ENCODE measurements around the gene GPR84. TPM values are rescaled to one million over a fixed set of nuclear protein-coding genes. Genes with fewer than 3 reads are reported as not detected.

Gene GPR84
- polyA plus RNA-seq, 1 of the 3 experiments (the other 2 are of a cell fraction), result 0.03 TPM

DNA sequence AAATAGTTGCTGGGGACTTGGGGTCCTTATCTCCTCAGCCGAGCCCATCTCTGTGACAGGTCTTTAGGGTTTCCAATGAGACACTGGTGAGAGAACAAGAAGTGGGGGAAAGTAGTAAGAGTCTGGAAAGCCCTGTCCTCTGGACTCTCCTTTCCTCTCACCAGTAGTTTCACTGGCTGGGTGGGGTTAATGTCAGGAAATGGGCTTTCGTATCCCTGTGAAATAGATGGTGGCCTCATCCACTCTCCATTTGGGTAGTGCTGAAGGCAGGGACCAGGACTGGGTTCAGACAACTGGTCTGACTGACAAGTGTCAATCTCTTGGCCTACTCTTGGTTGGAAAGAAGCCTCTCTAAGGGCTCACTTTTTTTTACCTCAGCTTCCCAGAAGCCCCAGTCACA, 12.7 kb upstream of the GPR84 start:
- no peak overlapping the region for H3K27ac ChIP-seq (ENCODE audit: low read depth in 2 of 2, low read length in 1 of 2)
- no peaks in the 10 kb centered on the region for H3K36me3 ChIP-seq (replicated peaks in 1 of 2; ENCODE audit: control insufficient read depth in 1 of 2, insufficient read depth in 2 of 2, low read length in 1 of 2)
- POLR2A ChIA-PET, result no interaction called here
- peaks cover 11% of the 10 kb centered on the region for H3F3A ChIP-seq (replicated peaks; ENCODE audit: insufficient read depth)
- H3K79me2 ChIP-seq (ENCODE audit: insufficient read depth), result no peaks in the 10 kb centered on the region
- no peaks in the 10 kb centered on the region for H3K9me3 ChIP-seq
- H4K20me1 ChIP-seq (ENCODE audit: insufficient read depth), result no peaks in the 10 kb centered on the region
- CTCF ChIA-PET, result interaction anchor here (1.0 to 7.1 kb wide), 3 partner anchors 9 to 22 kb away, joined by 3 to 81 read pairs (median 3); no protein-coding TSS in a partner anchor
- no peak overlapping the region for H3K9ac ChIP-seq
- no peaks in the 10 kb centered on the region for H3K9me2 ChIP-seq
- TF ChIP-seq NRF1 (IDR thresholded peaks at IDR 0.05; ENCODE audit: low read depth, low read length) (no peak), ZBTB33 (IDR thresholded peaks at IDR 0.05; ENCODE audit: borderline replicate concordance, low read depth) (no peak), TEAD4 (IDR thresholded peaks at IDR 0.05; ENCODE audit: borderline replicate concordance, insufficient read depth) (no peak), RFX5 (IDR thresholded peaks at IDR 0.05; ENCODE audit: low read length) (no peak), YY1 (IDR thresholded peaks at IDR 0.05; ENCODE audit: low read depth) (no peak), REST (IDR thresholded peaks at IDR 0.05; ENCODE audit: low read depth, low read length) (no peak), POLR2AphosphoS5 (IDR thresholded peaks at IDR 0.05; ENCODE audit: low read depth, low read length) (no peak), FOXM1 (IDR thresholded peaks at IDR 0.05; ENCODE audit: low read depth) (no peak), MAX (IDR thresholded peaks at IDR 0.05; ENCODE audit: low read depth) (no peak), CHD2 (IDR thresholded peaks at IDR 0.05; ENCODE audit: low read length, partially characterized antibody) (no peak), SMC3 (IDR thresholded peaks at IDR 0.05; ENCODE audit: low read depth, low read length) (no peak), SIN3A (IDR thresholded peaks at IDR 0.05; ENCODE audit: borderline replicate concordance, low read depth, low read length) (no peak), EP300 (IDR thresholded peaks at IDR 0.05; ENCODE audit: borderline replicate concordance in 1 of 2, low read depth in 1 of 2, low read length in 1 of 2) (no peak), ELF1 (IDR thresholded peaks at IDR 0.05) (no peak), GATA2 (CRISPR knock-in tag; IDR thresholded peaks at IDR 0.05) (no peak), RAD21 (IDR thresholded peaks at IDR 0.05; ENCODE audit: low read length) (no peak), IRF3 (IDR thresholded peaks at IDR 0.05; ENCODE audit: low read depth, low read length) (no peak)
- TF ChIP-seq, protein P1, sequence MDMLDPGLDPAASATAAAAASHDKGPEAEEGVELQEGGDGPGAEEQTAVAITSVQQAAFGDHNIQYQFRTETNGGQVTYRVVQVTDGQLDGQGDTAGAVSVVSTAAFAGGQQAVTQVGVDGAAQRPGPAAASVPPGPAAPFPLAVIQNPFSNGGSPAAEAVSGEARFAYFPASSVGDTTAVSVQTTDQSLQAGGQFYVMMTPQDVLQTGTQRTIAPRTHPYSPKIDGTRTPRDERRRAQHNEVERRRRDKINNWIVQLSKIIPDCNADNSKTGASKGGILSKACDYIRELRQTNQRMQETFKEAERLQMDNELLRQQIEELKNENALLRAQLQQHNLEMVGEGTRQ (IDR thresholded peaks at IDR 0.05; ENCODE audit: borderline replicate concordance, low read depth, low read length), result no peak
- TF ChIP-seq, protein P2, sequence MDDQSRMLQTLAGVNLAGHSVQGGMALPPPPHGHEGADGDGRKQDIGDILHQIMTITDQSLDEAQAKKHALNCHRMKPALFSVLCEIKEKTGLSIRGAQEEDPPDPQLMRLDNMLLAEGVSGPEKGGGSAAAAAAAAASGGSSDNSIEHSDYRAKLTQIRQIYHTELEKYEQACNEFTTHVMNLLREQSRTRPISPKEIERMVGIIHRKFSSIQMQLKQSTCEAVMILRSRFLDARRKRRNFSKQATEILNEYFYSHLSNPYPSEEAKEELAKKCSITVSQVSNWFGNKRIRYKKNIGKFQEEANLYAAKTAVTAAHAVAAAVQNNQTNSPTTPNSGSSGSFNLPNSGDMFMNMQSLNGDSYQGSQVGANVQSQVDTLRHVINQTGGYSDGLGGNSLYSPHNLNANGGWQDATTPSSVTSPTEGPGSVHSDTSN (IDR thresholded peaks at IDR 0.05), result no peak
- DNase-seq, result no peak
- 87% methylated on average over 2 of the region's 2 CpGs for WGBS (ENCODE audit: low lambda C conversion rate)
- H2AFZ ChIP-seq (ENCODE audit: low read depth), result no peak overlapping the region
- H3K4me1 ChIP-seq (ENCODE audit: control insufficient read depth in 1 of 2, insufficient read depth in 2 of 2, low read depth in 1 of 2, low read length in 1 of 2), result peaks cover 4 to 39% of the 10 kb centered on the region in 2 experiments; a peak in 2 of 4 replicates
- no peak overlapping the region for H3K4me2 ChIP-seq
- no peak overlapping the region for H3K4me3 ChIP-seq (ENCODE audit: low read depth in 2 of 2, low read length in 1 of 2)
- H3K27me3 ChIP-seq (ENCODE audit: insufficient read depth), result no peaks in the 10 kb centered on the region
